ENCODE measurements around the gene DDX50. TPM values are rescaled to one million over a fixed set of nuclear protein-coding genes. Genes with fewer than 3 reads are reported as not detected.

Gene DDX50
- total RNA-seq, 2 donors from 2014 or later: 22.6 to 24.1 TPM

DNA sequence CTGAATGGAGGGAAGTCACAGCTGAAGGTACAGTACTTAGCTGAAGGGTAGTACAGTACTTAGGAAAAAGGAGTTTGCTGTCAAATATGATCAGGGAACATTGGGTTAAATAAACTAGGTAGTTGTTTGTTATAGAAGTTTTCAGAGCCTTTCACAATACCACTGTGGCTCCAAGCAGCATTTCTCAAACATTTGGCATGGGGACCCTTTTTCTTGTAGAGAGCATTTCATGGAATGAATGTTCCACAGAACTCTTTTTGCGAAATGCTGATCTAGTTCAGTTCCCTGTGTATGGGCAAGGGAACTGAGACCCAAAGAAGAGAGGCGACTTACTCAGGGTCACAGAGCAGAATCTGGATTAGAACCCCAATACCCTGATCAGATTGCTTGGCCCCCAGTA lies 31.5 kb upstream of the DDX50 start:
- Histone ChIP-seq H3K4me3 (no peak overlapping the region), H3K9me3 (no peaks in the 10 kb centered on the region), H3K4me1 (no peaks in the 10 kb centered on the region), H3K36me3 (no peaks in the 10 kb centered on the region), H3K9ac (ENCODE audit: low read depth in 2 of 2, low read length in 2 of 2) (no peak overlapping the region), H3K27me3 (no peaks in the 10 kb centered on the region), H3K27ac (no peak overlapping the region)
- intact Hi-C loops (cut with DNase I): no loop called here
- DNase-seq: no peak
- TF ChIP-seq CTCF (IDR thresholded peaks at IDR 0.05): no peak

- no peak for TF ChIP-seq CTCF (IDR thresholded peaks at IDR 0.05)
- Histone ChIP-seq H3K9ac (ENCODE audit: low read depth in 2 of 2, low read length in 2 of 2) (no peak overlapping the region), H3K27me3 (no peaks in the 10 kb centered on the region), H3K36me3 (no peaks in the 10 kb centered on the region), H3K27ac (no peak overlapping the region), H3K4me3 (no peak overlapping the region), H3K4me1 (no peaks in the 10 kb centered on the region), H3K9me3 (no peaks in the 10 kb centered on the region)
- no peak for DNase-seq
- intact Hi-C loops (cut with DNase I): no loop called here
Measured at GRCh38 chr10:68870061-68870460, 31.1 kb upstream of the DDX50 start.

- Histone ChIP-seq H3K9ac (ENCODE audit: low read depth in 2 of 2, low read length in 2 of 2) (no peak overlapping the region), H3K27ac (no peak overlapping the region)
- no peak for DNase-seq
Measured at GRCh38 chr10:68870545-68871104, 30.5 kb upstream of the DDX50 start.

DNA sequence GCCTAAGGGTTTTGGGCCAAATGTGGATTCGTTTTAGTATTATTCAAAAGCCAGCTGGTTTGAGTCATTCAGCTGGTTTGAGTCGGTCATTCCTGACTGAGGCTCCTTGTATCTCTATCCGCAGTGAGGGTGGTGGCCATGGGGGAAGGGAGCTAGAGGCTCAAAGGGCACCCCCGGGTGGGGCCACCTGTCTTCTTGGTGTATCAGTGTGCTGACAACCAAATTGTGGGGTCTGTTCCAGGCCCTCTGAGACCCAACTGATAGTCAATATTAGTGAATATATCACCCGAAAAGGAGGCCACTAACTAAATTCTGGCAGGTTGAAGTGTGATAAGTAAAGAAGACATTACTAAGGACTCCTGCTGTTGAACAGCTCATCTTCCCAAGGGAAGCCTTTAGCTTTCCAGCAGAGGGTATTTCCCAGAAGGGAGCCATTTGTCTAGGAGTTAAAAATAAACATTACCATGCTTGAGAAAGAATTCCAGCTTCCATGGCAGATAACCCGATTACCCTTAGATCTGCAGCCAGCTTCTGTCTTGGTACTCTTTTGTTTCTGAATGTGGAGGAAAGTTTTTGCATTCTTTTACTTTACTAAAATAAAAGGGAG lies 29.9 kb upstream of the DDX50 start:
- no peaks in the 10 kb centered on the region for H3K9me3 ChIP-seq
- H3K27me3 ChIP-seq: no peaks in the 10 kb centered on the region
- no peaks in the 10 kb centered on the region for H3K36me3 ChIP-seq
- no peak overlapping the region for H3K4me3 ChIP-seq
- no peak overlapping the region for H3K27ac ChIP-seq
- no peaks in the 10 kb centered on the region for H3K4me1 ChIP-seq
- DNase-seq: no peak
- intact Hi-C loops (cut with DNase I): no loop called here
- no peak overlapping the region for H3K9ac ChIP-seq (ENCODE audit: low read depth in 2 of 2, low read length in 2 of 2)
- TF ChIP-seq CTCF (IDR thresholded peaks at IDR 0.05): no peak

More at GRCh38 chr10:68870545-68871104, 30.5 kb upstream of the DDX50 start:
- H3K9me3 ChIP-seq: no peaks in the 10 kb centered on the region
- H3K4me1 ChIP-seq: no peaks in the 10 kb centered on the region
- intact Hi-C loops (cut with DNase I): no loop called here
- TF ChIP-seq CTCF (IDR thresholded peaks at IDR 0.05): no peak
- H3K4me3 ChIP-seq: no peak overlapping the region
- H3K36me3 ChIP-seq: no peaks in the 10 kb centered on the region
- H3K27me3 ChIP-seq: no peaks in the 10 kb centered on the region

- intact Hi-C loops (cut with DNase I): no loop called here
- H3K9me3 ChIP-seq: no peaks in the 10 kb centered on the region
- H3K27me3 ChIP-seq: no peaks in the 10 kb centered on the region
- H3K4me1 ChIP-seq: no peaks in the 10 kb centered on the region
- H3K9ac ChIP-seq (ENCODE audit: low read depth in 2 of 2, low read length in 2 of 2): no peak overlapping the region
- H3K27ac ChIP-seq: no peak overlapping the region
- no peak overlapping the region for H3K4me3 ChIP-seq
- DNase-seq: no peak
- H3K36me3 ChIP-seq: no peaks in the 10 kb centered on the region
- no peak for TF ChIP-seq CTCF (IDR thresholded peaks at IDR 0.05)
Measured at GRCh38 chr10:68871731-68872342, 29.3 kb upstream of the DDX50 start.

Data from colonic mucosa (tissue), 4 donors.